Fibroblast of mammary gland (primary cell): ENCODE data around the gene FER1L5.

ENCODE experiments used
- DNase-seq: peaks from one replicate; pipeline ENCODE4 v3.0.0-alpha.2; 2010; ENCODE audit warnings: low read depth
- H3K4me3 ChIP-seq: 2 replicates; pipeline ENCODE4 v1.5.1; 2011; ENCODE audit warnings: low read depth, mild to moderate bottlenecking, low read length, moderate library complexity; ENCODE audit not compliant: control insufficient read depth
- TF ChIP-seq, protein P1 (sequence below): conservative IDR thresholded peaks from 2 replicates; pipeline ENCODE4 v1.5.1; 2011; ENCODE audit warnings: low read depth, low read length, inconsistent platforms; ENCODE audit not compliant: control insufficient read depth, insufficient read depth

Gene FER1L5

DNA sequence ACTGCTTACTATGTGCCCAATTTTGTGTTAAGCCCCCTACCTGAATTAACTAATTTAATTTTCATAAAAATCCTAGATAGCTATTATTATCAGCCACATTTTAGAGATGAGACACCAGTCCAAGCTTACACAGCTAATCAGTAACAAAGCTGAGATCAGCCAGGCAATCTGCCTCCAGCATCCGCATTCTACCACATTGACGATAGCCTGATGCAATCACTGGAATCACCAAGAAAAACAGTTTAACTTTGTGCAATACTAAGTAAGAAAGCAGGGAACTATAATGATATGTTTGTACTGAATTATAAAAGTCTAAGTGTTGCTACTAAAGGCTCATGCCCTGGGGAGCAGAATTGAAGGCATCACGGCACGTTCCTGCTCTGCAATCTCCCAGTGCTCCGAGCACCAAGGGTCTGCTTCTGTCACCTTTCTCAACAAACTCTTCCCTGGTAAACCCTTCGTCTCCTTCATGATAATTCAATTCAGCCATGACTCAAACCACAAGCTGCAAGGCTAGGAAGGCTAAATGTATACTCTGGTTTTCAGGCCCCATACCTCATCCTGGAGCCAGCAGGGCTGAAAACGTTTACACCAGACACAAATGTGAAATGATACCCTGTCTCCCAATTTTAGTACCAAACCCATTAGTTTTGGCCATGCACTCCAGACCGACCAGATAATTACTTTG, 23.8 kb upstream of the FER1L5 start:
- H3K4me3 ChIP-seq: no peak overlapping the region
- TF ChIP-seq, protein P1, sequence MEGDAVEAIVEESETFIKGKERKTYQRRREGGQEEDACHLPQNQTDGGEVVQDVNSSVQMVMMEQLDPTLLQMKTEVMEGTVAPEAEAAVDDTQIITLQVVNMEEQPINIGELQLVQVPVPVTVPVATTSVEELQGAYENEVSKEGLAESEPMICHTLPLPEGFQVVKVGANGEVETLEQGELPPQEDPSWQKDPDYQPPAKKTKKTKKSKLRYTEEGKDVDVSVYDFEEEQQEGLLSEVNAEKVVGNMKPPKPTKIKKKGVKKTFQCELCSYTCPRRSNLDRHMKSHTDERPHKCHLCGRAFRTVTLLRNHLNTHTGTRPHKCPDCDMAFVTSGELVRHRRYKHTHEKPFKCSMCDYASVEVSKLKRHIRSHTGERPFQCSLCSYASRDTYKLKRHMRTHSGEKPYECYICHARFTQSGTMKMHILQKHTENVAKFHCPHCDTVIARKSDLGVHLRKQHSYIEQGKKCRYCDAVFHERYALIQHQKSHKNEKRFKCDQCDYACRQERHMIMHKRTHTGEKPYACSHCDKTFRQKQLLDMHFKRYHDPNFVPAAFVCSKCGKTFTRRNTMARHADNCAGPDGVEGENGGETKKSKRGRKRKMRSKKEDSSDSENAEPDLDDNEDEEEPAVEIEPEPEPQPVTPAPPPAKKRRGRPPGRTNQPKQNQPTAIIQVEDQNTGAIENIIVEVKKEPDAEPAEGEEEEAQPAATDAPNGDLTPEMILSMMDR: no peak
- peak; percentile 90 for DNase-seq

DNA sequence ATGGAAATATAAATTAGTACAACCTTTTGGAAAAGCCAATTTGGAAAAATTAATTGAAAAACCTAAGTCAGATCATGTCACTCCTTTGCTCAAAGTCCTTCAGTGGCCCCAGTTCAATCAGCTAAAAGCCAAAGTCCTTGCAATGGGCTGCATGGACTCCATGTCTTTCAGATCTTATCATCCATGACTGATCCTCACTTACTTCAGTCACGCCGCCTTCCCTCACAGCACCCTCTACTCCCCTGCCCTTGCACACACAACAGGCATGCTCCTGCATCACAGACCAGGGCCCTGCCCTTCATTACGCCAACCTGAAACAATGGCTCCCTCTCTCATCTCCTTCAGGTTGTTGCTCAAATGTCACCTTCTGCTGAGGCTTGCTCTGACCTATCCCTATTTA, 20.0 kb upstream of the FER1L5 start:
- TF ChIP-seq, protein P1: no peak
- no peak overlapping the region for H3K4me3 ChIP-seq
- DNase-seq: no peak

DNA sequence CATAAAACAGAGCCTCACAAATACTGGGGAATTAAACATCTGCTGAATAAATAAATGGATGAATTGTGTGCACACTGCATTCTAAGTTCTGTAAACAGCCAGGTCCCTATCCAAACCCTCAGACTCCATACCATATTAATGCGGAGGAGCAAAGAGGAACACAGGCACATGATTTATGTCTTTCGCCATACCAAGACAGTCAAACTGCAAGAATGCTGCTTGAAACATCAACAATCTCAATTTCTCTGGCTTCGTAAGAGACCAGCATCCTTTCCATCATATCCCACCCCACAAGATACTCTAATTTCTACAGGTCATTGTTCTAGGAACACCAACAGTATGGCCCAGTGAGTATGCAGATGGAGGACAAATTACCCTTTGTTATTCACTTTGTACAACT, 19.4 kb upstream of the FER1L5 start:
- TF ChIP-seq, protein P1: no peak
- no peak overlapping the region for H3K4me3 ChIP-seq
- no peak for DNase-seq

DNA sequence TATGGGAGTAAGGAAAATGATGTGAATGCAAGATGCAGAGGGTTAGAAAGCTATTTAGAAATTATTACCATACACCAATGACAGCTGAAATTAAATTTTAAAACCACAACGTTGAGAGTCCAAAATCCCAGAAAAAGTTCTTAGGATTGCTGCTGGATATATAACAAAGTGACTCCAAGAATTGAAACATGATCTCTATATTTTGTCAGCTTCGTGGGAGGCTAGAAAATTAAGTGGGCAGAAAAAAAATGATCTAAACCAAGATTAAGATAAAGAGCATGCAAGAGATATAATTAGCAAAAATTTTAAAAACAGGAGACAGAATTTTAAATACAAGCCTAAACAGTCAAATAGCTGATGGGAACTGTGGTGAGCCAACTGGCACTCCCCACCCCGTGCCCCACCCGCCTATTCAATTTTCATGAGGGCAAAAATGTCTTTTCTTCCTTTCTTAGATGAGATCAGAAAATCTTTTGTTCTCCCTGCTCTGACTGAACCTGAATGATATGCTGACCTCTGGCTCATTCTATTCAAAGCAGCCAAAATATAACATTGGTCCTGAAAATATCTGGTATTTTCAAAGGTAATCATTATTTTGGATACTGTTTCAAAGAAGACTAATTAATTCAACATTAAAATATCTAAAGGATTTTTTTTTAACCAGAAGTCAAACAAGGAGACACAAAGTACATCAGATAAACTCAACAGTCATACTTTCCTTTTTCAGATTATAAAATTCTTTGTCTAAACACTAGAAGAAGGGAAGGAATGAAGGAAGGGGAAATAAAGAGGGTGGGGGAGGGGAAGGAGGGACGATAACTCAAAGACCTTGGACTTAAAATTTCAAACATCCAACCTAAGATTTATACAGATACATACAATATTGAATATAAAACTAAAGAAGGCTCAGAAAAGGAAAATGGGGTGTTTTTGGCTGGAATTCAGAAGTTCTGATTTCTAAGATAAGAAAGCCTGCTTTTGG, 16.7 kb upstream of the FER1L5 start:
- TF ChIP-seq, protein P1: no peak
- DNase-seq: no peak
- no peak overlapping the region for H3K4me3 ChIP-seq

DNA sequence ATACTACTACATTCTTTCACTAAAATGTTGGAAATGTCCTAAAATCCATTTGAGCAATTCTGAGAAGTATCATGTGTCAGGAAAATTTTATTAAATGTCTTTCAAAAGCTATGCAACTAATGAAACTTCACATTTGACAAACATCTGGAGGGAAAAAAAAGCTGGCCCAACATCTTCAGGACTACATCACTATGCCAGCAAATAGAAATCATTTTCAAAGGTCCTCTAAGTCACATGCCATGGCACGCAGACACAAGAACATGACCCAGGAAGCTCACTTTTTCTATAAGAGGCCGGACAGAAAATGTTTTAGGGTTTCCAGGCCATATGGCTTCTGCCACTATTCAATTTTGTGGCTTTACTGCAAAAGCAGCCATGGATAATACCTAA, 16.0 kb upstream of the FER1L5 start:
- no peak overlapping the region for H3K4me3 ChIP-seq
- TF ChIP-seq, protein P1: no peak
- DNase-seq: no peak

DNA sequence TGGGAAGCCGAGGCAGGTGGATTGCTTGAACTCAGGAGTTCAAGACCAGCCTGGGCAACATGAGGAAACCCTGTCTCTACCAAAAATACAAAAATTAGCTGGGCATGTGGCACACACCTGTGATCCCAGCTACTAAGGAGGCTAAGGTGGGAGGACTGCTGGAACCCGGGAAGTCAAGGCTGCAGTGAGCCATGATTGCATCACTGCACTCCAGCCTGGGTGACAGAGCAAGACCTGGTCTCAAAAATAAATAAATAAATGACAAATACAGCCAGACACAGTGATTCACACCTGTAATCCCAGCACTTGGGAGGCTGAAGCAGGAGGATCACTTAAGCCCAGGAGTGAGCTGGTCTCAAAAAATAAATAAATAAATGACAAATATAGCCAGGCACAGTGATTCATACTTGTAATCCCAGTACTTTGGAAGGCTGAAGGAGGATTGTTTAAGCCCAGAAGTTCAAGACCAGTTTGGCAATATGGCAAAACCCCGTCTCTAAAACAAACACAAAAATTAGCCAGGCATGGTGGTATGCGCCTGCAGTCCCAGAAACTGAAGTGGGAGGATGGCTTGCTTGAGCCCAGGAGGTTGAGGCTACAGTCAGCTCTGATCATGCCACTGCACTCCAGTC, 10.6 kb upstream of the FER1L5 start:
- TF ChIP-seq, protein P1: no peak
- no peak overlapping the region for H3K4me3 ChIP-seq
- peak; percentile 43 for DNase-seq
